ENCODE data around the gene MAP4K2. TPM values are rescaled to one million over a fixed set of nuclear protein-coding genes. Genes with fewer than 3 reads are reported as not detected.

MAP4K2 gene
- polyA plus RNA-seq, 1 of the 3 experiments (the other 2 are of a cell fraction): 20.0 TPM

DNA sequence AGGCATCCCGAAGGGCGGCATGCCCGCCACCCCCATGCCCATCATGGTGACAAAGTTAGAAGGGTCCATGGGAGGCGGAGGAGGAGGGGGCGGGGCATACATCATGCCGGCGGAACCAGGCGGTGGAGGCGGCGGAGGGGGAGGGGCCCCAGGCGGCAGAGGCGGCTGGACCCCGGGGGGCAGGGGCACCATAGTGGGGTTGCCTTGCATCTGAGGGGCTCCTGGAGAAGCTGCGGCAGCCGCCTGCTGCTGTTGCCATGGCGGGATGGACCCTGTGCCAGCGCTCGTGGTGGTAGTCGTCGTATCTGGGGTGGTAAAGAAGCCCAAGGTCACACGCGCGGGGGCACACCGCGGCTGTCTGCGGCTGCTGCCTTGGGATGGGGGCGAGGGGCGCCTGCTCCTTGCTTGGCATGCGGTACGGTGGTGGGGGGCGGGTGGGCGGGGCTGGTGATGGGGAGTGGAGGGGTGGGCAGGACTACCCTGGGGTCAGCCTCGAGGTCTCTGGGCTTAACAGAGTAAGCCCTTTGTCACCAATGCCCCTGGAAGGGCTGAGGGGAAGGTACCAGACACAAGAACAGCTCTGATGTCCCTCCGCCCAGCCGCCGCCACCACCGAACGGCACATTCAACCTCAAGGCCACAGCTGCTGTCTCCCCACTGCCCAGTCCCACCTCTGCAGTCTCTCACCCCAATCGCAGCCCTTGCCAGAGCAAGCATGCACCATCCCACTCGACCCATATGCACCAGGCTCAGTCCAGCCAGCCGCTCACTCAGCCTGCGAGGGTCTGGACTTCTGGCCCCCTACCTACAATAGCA is 37.0 kb downstream of the MAP4K2 start (continued):
- TF ChIP-seq, protein P1, sequence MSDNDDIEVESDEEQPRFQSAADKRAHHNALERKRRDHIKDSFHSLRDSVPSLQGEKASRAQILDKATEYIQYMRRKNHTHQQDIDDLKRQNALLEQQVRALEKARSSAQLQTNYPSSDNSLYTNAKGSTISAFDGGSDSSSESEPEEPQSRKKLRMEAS (IDR thresholded peaks at IDR 0.05; ENCODE audit: low read depth): no peak
- TF ChIP-seq, protein P2, sequence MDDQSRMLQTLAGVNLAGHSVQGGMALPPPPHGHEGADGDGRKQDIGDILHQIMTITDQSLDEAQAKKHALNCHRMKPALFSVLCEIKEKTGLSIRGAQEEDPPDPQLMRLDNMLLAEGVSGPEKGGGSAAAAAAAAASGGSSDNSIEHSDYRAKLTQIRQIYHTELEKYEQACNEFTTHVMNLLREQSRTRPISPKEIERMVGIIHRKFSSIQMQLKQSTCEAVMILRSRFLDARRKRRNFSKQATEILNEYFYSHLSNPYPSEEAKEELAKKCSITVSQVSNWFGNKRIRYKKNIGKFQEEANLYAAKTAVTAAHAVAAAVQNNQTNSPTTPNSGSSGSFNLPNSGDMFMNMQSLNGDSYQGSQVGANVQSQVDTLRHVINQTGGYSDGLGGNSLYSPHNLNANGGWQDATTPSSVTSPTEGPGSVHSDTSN (IDR thresholded peaks at IDR 0.05): no peak
- TF ChIP-seq TEAD4 (IDR thresholded peaks at IDR 0.05; ENCODE audit: borderline replicate concordance, insufficient read depth): no peak

DNA sequence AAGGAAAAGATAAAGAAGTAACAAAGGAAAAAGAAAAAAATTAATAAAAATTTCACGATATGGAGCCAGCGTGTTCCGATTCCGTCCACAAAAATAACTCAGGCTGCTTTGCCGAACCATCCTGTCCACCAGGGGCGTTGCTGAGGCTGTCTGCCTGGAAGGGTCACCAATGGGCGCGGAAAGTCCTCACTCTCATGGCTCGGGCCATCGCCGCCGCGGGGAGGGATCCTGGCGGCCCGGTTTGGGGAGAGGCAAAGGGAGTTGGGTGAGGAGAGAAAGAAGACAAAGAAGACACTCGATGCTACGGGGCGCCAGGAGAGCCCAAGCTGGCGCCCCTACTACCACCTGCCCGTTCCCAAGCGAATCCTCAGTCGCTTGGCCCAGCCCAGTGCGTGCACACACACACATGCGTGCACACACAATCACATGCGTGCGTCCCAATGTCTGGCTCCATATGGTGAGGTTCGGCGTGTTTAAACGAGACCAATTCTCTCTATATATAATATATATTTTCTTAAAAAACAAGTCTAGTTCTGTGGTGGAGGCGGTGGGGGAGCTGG is 37.6 kb downstream of the MAP4K2 start:
- H2AFZ ChIP-seq (ENCODE audit: low read depth): no peak overlapping the region
- peaks cover 57 to 77% of the 10 kb centered on the region in 2 experiments for H3K36me3 ChIP-seq (replicated peaks in 1 of 2; ENCODE audit: control insufficient read depth in 1 of 2, insufficient read depth in 2 of 2, low read length in 1 of 2)
- no peak overlapping the region; a peak in 1 of 4 replicates for H3K27ac ChIP-seq (ENCODE audit: low read depth in 2 of 2, low read length in 1 of 2)
- H3K4me1 ChIP-seq (ENCODE audit: control insufficient read depth in 1 of 2, insufficient read depth in 2 of 2, low read depth in 1 of 2, low read length in 1 of 2): peaks cover 14 to 19% of the 10 kb centered on the region in 2 experiments; a peak in 3 of 4 replicates
- H4K20me1 ChIP-seq (ENCODE audit: insufficient read depth): peaks cover 67% of the 10 kb centered on the region
- no peak overlapping the region for H3K9ac ChIP-seq
- H3K27me3 ChIP-seq (ENCODE audit: insufficient read depth): no peaks in the 10 kb centered on the region
- H3K79me2 ChIP-seq (ENCODE audit: insufficient read depth): peaks cover 39% of the 10 kb centered on the region; the same call in 1 of the 2 replicates
- H3F3A ChIP-seq (replicated peaks; ENCODE audit: insufficient read depth): peaks cover 60% of the 10 kb centered on the region
- no peak for TF ChIP-seq RXRA (IDR thresholded peaks at IDR 0.05; ENCODE audit: borderline replicate concordance, low read depth)
- TF ChIP-seq, protein P3, sequence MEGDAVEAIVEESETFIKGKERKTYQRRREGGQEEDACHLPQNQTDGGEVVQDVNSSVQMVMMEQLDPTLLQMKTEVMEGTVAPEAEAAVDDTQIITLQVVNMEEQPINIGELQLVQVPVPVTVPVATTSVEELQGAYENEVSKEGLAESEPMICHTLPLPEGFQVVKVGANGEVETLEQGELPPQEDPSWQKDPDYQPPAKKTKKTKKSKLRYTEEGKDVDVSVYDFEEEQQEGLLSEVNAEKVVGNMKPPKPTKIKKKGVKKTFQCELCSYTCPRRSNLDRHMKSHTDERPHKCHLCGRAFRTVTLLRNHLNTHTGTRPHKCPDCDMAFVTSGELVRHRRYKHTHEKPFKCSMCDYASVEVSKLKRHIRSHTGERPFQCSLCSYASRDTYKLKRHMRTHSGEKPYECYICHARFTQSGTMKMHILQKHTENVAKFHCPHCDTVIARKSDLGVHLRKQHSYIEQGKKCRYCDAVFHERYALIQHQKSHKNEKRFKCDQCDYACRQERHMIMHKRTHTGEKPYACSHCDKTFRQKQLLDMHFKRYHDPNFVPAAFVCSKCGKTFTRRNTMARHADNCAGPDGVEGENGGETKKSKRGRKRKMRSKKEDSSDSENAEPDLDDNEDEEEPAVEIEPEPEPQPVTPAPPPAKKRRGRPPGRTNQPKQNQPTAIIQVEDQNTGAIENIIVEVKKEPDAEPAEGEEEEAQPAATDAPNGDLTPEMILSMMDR (IDR thresholded peaks at IDR 0.05): peak; percentile 26; the same call in 1 of the 2 replicates
- TF ChIP-seq ELF1 (IDR thresholded peaks at IDR 0.05): no peak
- no peak for TF ChIP-seq JUND (IDR thresholded peaks at IDR 0.05)
- TF ChIP-seq TAF1 (IDR thresholded peaks at IDR 0.05; ENCODE audit: borderline replicate concordance, low read depth, low read length): no peak
- TF ChIP-seq MXI1 (IDR thresholded peaks at IDR 0.05; ENCODE audit: low read depth, low read length): no peak
- TF ChIP-seq, protein P4, sequence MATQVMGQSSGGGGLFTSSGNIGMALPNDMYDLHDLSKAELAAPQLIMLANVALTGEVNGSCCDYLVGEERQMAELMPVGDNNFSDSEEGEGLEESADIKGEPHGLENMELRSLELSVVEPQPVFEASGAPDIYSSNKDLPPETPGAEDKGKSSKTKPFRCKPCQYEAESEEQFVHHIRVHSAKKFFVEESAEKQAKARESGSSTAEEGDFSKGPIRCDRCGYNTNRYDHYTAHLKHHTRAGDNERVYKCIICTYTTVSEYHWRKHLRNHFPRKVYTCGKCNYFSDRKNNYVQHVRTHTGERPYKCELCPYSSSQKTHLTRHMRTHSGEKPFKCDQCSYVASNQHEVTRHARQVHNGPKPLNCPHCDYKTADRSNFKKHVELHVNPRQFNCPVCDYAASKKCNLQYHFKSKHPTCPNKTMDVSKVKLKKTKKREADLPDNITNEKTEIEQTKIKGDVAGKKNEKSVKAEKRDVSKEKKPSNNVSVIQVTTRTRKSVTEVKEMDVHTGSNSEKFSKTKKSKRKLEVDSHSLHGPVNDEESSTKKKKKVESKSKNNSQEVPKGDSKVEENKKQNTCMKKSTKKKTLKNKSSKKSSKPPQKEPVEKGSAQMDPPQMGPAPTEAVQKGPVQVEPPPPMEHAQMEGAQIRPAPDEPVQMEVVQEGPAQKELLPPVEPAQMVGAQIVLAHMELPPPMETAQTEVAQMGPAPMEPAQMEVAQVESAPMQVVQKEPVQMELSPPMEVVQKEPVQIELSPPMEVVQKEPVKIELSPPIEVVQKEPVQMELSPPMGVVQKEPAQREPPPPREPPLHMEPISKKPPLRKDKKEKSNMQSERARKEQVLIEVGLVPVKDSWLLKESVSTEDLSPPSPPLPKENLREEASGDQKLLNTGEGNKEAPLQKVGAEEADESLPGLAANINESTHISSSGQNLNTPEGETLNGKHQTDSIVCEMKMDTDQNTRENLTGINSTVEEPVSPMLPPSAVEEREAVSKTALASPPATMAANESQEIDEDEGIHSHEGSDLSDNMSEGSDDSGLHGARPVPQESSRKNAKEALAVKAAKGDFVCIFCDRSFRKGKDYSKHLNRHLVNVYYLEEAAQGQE (IDR thresholded peaks at IDR 0.05; ENCODE audit: low read depth, low read length): no peak
- H3K9me2 ChIP-seq: no peaks in the 10 kb centered on the region
- peak; percentile 44 for DNase-seq
- POLR2A ChIA-PET: no interaction called here
- H3K4me2 ChIP-seq: no peak overlapping the region
- 93% methylated on average over 30 of the region's 30 CpGs for WGBS (ENCODE audit: low lambda C conversion rate)
- H3K4me3 ChIP-seq (ENCODE audit: low read depth in 2 of 2, low read length in 1 of 2): no peak overlapping the region
- no peaks in the 10 kb centered on the region for H3K9me3 ChIP-seq
- CTCF ChIA-PET: interaction anchor here (0.6 to 4.4 kb wide), 4 partner anchors 8 to 21 kb away, joined by 3 to 47 read pairs (median 7); partner anchors contain the start of genes RASGRP2 and SF1
